ENCODE measurements around the gene SNX27. TPM values are rescaled to one million over a fixed set of nuclear protein-coding genes. Genes with fewer than 3 reads are reported as not detected.

The SNX27 gene
- total RNA-seq, 4 donors from 2014 or later, result 35.7 to 44.6 (median 41.7) TPM

DNA sequence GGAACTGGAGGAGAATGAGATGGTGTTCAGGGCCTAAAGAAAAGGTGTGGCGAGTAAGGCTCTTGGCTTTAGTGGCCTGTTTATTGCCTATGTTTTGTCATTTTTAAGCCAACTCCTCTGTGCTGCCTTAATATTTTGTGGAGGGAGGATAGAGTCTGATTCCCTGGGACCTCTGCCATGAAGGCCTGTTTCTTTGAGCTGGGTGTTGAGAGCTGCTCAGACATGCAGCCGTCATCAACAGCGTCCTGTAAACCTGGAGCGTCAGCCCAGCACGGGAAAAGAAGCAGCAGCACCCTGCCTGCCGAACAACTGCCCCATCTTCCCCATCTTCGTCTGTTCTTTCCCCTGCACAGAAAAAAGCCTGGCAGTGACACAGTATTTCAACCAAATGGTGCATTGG is 27.1 kb upstream of the SNX27 start:
- Histone ChIP-seq H3K27ac (no peak overlapping the region), H3K9me3 (no peaks in the 10 kb centered on the region), H3K27me3 (no peaks in the 10 kb centered on the region), H3K4me3 (no peak overlapping the region), H3K36me3 (peaks cover 0 to 18% (median 3%) of the 10 kb centered on the region in 3 donors), H3K4me1 (no peaks in the 10 kb centered on the region)
- no peak for DNase-seq (ENCODE audit: low spot score in 2 of 2)
- WGBS, 2 donors, result 71 to 78% methylated on average over 7 of the region's 7 CpGs
- no peak for TF ChIP-seq EP300 (IDR thresholded peaks at IDR 0.05)
- TF ChIP-seq, protein P1, sequence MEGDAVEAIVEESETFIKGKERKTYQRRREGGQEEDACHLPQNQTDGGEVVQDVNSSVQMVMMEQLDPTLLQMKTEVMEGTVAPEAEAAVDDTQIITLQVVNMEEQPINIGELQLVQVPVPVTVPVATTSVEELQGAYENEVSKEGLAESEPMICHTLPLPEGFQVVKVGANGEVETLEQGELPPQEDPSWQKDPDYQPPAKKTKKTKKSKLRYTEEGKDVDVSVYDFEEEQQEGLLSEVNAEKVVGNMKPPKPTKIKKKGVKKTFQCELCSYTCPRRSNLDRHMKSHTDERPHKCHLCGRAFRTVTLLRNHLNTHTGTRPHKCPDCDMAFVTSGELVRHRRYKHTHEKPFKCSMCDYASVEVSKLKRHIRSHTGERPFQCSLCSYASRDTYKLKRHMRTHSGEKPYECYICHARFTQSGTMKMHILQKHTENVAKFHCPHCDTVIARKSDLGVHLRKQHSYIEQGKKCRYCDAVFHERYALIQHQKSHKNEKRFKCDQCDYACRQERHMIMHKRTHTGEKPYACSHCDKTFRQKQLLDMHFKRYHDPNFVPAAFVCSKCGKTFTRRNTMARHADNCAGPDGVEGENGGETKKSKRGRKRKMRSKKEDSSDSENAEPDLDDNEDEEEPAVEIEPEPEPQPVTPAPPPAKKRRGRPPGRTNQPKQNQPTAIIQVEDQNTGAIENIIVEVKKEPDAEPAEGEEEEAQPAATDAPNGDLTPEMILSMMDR (IDR thresholded peaks at IDR 0.05), result no peak
- TF ChIP-seq POLR2A (IDR thresholded peaks at IDR 0.05), result no peak

DNA sequence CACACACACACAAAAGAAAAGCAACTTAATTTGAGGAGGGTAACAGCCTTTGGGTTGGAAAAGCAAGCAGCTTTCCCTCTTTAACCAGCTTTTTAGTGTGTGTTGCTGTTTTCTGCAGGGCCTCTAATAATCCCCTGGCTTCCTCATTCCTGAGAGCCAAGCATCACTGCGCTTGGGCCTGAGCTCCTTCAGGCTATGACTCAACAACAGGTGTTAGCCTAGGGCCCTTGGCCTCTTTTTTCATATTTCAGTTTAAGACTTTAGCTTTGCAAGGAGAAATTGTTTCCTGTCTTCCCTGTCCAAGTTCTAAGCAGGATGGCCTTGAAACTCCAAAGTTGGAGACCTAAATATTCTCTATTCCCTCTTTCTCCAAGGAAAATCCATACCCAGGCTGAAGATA is 26.2 kb upstream of the SNX27 start:
- peaks cover 0 to 12% (median 3%) of the 10 kb centered on the region in 3 donors for H3K36me3 ChIP-seq
- no peak overlapping the region for H3K27ac ChIP-seq
- DNase-seq (ENCODE audit: low spot score in 2 of 2), result no peak
- WGBS, 2 donors, result 0 to 53% methylated on average over 1 of the region's 1 CpG
- no peak overlapping the region for H3K4me3 ChIP-seq
- TF ChIP-seq, protein P1 (IDR thresholded peaks at IDR 0.05), result no peak
- no peak for TF ChIP-seq POLR2A (IDR thresholded peaks at IDR 0.05)
- no peak for TF ChIP-seq EP300 (IDR thresholded peaks at IDR 0.05)
- H3K9me3 ChIP-seq, result no peaks in the 10 kb centered on the region
- no peaks in the 10 kb centered on the region for H3K27me3 ChIP-seq
- H3K4me1 ChIP-seq, result no peaks in the 10 kb centered on the region

DNA sequence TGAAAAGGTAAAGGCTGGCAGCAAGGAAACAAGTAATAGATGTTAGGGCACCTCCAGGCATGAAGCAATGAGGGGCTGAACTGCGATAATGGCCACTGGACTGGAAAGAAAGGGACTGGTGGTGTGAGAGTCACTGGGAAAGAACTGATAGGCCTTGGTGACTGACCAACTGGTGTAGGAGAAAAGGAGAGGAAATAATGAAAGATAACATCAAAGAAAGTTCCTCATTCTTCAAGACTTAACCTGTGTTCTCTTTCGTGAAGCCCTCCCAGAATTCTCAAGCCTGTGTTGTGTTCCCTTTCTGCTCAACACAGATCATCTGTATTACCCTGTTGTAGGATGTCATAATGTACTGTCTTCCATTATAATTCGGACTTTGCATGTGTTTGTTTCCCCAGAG is 20.9 kb upstream of the SNX27 start:
- Histone ChIP-seq H3K27me3 (no peaks in the 10 kb centered on the region), H3K27ac (no peak overlapping the region), H3K4me3 (no peak overlapping the region), H3K9me3 (peaks cover 0 to 8% (median 0%) of the 10 kb centered on the region in 4 donors), H3K36me3 (no peaks in the 10 kb centered on the region), H3K4me1 (peaks cover 0 to 8% (median 0%) of the 10 kb centered on the region in 4 donors)
- TF ChIP-seq, protein P1 (IDR thresholded peaks at IDR 0.05), result no peak
- TF ChIP-seq POLR2A (IDR thresholded peaks at IDR 0.05) (no peak), EP300 (IDR thresholded peaks at IDR 0.05) (no peak)
- 87 to 92% methylated on average over 3 of the region's 3 CpGs for WGBS, 2 donors
- no peak for DNase-seq (ENCODE audit: low spot score in 2 of 2)

GRCh38 chr1:151593730-151594129 is 18.1 kb upstream of the SNX27 start:
- no peak overlapping the region for H3K4me3 ChIP-seq
- TF ChIP-seq EP300 (IDR thresholded peaks at IDR 0.05) (no peak), POLR2A (IDR thresholded peaks at IDR 0.05) (no peak)
- TF ChIP-seq, protein P1 (IDR thresholded peaks at IDR 0.05), result no peak
- 16 to 20% methylated on average over 9 of the region's 9 CpGs for WGBS, 2 donors

GRCh38 chr1:151594143-151594625 is 17.7 kb upstream of the SNX27 start:
- peak; percentile 48 to 74 for DNase-seq (ENCODE audit: low spot score in 2 of 2)
- Histone ChIP-seq H3K36me3 (no peaks in the 10 kb centered on the region), H3K27me3 (no peaks in the 10 kb centered on the region), H3K4me3 (no peak overlapping the region), H3K4me1 (peaks cover 0 to 8% (median 0%) of the 10 kb centered on the region in 4 donors), H3K9me3 (peaks cover 0 to 8% (median 0%) of the 10 kb centered on the region in 4 donors), H3K27ac (no peak overlapping the region)
- TF ChIP-seq EP300 (IDR thresholded peaks at IDR 0.05), result no peak
- TF ChIP-seq, protein P1 (IDR thresholded peaks at IDR 0.05), result peak; percentile 75 to 95 (median 89)
- WGBS, 2 donors, result 8% methylated on average over 12 of the region's 12 CpGs

More at GRCh38 chr1:151593730-151594129, 18.1 kb upstream of the SNX27 start:
- Histone ChIP-seq H3K27ac (no peak overlapping the region), H3K9me3 (peaks cover 0 to 8% (median 0%) of the 10 kb centered on the region in 4 donors), H3K27me3 (no peaks in the 10 kb centered on the region), H3K36me3 (no peaks in the 10 kb centered on the region), H3K4me1 (peaks cover 0 to 8% (median 0%) of the 10 kb centered on the region in 4 donors)
- DNase-seq (ENCODE audit: low spot score in 2 of 2), result no peak
